OCI-LY1 (cell line): ENCODE data around the gene COG7.

Experiments used
- CTCF ChIP-seq: fragments of 200-600 bp; sonication (generic), shearing (Covaris generic); IDR thresholded peaks from 2 replicates; pipeline ENCODE4 v1.5.1; 2017; ENCODE audit warnings: mild to moderate bottlenecking, antibody characterized with exemption, low read length, moderate library complexity, mixed read lengths
- EZH2 ChIP-seq: fragments of 200-600 bp; sonication (generic), shearing (Covaris generic); IDR thresholded peaks from 2 replicates; pipeline ENCODE4 v1.8.0; 2017; ENCODE audit warnings: borderline replicate concordance, mixed run types, mild to moderate bottlenecking, antibody characterized with exemption, low read length, moderate library complexity, mixed read lengths

- TF ChIP-seq EZH2 (no peak), CTCF (no peak)
Measured at GRCh38 chr16:23502466-23502865, 49.5 kb upstream of the COG7 start.
